Fibroblast of skin of left quadriceps (primary cell): ENCODE results near the gene EXOC6B.

Source experiments
- DNase-seq, 2 experiments: peaks; one replicate each; pipeline ENCODE4 v3.0.0-alpha.2; 2013; ENCODE audit warnings: low read depth in 2 of 2

Gene EXOC6B

GRCh38 chr2:72830273-72830672, 4.4 kb upstream of the EXOC6B start:
- no peak for DNase-seq

DNA sequence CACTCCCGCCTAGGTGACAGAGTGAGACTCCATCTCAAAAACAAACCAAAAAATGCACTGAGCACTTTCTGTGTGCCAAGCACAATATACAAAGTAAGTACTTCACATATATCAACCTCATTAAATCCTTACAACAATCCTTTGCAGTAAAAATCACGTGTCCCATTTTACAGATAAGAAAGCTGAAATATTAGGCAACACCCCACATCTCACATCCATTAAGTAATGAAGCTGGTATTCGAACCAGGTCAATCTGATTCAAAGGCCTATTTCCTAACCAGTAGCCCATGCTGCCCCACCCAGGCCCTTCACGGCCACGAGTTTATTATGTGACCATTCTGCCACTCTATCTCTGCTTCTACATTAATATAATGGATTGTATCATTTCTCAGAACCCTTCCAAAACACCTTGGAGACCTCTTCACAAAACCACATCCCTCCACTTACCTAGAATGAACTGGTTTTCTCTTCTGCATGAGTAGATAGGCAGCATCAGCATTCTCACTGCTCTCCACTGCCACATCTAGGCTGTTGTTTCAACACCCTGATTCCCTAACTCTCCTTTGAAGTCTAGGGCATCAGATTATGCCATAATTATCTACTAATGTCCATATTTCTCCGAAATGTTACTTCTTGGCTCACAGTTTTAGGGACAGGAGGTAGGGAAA, 3.1 kb upstream of the EXOC6B start:
- no peak for DNase-seq

DNA sequence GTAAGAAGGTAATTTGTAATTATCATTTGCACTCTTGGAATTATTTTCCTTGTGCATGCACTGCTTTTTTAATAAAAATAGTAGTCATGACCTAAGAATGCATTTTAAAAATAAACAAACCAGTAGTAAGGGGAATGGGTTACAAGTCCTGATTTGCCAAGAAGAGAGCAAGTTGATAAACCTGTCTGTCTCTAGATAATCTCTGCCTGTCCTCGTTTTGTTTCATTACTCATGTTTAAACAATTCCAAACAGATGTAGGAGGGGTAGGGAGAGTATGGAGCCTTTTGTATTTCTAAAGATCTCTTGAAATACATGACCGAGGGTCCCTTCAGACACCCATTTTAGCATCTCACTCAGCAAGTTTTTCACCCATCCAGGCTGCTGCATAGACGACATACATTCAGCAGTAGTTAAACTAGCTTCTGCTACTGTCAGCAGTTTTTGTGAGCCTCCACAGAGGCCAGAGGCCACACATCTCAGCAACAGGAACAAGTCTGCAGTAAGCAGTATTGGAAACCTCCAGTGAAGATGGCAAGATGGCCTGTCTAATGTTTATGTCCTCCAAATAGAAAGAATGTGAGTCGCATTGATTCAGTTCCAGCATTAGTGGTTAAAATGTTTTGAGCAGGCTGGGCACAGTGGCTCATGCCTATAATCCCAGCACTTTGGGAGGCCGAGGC, 2.3 kb upstream of the EXOC6B start:
- DNase-seq = peak in 1 of 2 experiments; percentile 11

GRCh38 chr2:72827487-72827886, 1.7 kb upstream of the EXOC6B start:
- DNase-seq = no peak

DNA sequence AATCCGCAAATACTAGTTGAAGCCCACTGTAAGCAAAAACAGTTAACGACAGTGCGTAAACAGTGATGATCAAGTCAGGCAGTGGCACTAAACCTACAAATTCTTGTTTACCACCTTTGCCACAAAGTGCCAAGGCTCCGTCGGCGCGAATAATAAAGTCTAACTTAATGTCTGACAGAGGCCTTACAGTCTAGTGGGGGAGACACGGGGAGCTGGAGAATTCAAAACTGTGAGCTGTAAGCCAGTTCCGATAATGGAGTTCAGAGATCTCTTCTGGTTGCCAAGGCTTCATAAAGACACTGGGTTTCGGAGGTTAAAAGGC, 284 bp upstream of the EXOC6B start:
- no peak for DNase-seq

DNA sequence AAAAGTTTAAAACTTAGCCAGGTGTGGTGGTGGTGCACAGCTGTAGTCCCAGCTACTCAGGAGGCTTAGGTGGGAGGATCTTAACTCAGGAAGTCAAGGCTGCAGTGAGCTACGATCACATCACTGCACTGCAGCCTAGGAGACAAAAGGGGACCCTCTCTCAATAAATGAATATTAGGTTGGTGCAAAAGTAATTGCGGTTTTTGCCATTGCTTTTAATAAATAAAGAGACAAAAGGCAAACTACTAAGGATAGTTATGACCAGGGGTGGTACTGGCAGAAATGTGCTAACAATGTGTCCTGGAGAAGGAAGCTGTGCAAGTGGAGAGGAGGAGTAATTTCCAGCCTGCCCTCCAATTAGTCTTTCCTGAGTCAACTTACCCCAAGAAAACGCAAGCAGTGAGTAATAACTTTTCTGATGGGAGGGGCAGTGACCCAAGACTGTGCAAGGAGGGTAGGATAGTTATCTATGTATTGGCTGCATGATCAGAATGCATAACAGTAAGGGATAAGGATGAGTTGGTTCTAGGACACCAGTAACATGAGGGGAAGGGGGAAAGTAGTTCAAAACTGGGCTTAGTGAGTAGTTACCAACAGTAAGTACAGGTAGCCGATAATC, 1.5 kb downstream of the EXOC6B start:
- no peak for DNase-seq

DNA sequence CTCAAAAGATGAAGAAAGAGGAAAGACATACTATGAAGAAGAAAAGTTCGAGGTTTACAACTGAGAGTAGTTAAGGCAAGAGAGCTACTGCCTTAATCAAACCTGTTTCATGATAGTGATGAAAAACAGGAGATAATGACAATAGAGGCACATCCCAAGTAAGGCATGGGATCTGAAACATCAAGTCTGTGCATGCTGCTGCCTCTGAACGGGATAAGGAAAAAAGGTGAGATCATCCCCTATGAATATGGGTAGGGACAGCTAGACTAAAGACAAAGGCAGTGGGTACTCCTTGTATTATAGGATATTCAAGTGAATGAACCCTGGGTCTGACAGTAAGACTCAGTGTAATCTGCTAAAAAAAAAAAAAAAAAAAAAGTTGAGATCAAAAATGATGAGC, 3.0 kb downstream of the EXOC6B start:
- no peak for DNase-seq

DNA sequence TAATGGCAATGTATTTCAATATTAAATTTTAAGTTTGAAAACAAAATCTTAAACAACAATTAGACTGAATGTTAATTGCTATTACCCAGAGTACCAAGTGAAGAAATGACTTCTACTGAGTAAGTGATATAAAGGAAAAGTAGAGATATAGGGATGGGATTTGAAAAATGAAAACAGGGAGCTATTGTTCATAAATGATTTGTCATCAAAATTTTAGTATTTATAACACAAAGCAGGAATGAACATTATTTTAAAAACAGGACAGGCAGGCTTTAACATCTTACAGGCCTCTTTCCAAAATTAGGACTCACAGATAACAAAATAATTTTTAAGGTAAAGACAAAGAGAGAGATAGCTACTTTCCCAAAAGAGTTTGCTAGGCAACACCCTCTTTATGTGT, 3.9 kb downstream of the EXOC6B start:
- no peak for DNase-seq

- DNase-seq = no peak
These were observed 4.7 kb downstream of the EXOC6B start for GRCh38 chr2:72821118-72821517.

GRCh38 chr2:72819501-72819900, 6.3 kb downstream of the EXOC6B start:
- DNase-seq = no peak

DNA sequence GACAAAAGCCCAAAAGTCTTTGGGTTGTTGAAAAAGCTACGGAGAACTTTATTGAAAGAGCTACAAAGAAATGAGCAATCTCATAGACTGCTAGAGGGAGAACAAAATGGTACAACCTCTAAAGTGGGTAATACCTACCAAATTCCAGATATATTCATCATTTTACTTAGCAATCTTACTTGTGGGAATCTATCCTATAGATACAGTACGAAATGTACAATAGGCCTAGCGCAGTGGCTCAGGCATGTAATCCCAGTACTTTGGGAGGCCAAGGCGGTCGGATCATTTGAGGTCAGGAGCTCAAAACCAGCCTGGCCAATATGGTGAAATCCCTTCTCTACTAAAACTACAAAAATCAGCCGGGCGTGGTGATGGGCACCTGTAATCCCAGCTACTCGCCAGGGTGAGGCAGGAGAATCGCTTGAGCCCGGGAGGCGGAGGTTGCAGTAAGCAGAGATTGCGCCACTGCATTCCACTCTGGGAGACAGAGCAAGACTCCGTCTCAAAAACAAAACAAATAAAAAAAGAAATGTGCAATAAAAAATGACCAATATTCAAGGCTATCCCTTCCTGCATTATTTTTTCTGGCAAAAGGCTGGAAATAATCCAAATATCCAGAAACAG, 10.1 kb downstream of the EXOC6B start:
- no peak for DNase-seq

GRCh38 chr2:72813841-72814240, 12.0 kb downstream of the EXOC6B start:
- DNase-seq = no peak

GRCh38 chr2:72810165-72810564, 15.7 kb downstream of the EXOC6B start:
- DNase-seq = no peak

GRCh38 chr2:72809095-72809494, 16.7 kb downstream of the EXOC6B start:
- DNase-seq = no peak

- peak; percentile 38 to 42 for DNase-seq
These were observed 19.4 kb downstream of the EXOC6B start for GRCh38 chr2:72806280-72806945.

GRCh38 chr2:72803626-72804320, 22.1 kb downstream of the EXOC6B start:
- no peak for DNase-seq

- no peak for DNase-seq
These were observed 22.7 kb downstream of the EXOC6B start for GRCh38 chr2:72803151-72803550.

- DNase-seq = no peak
These were observed 25.3 kb downstream of the EXOC6B start for GRCh38 chr2:72800492-72800891.

DNA sequence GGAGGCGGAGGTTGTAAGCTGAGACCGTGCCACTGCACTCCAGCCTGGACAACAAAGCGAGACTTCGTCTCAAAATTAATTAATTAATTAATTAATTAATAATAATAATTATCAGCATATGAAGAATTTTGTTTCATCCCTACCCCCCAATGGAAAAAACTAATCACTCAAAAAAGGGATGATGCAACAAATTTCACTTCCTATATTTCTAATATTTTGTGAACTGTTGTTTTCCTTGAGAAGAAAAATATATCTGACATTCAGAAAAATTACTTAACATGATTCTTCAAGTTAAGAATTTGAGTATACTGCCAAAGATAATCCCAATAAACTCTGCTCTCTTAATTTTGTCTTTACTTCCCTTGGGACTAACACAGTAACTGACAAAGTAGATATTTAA, 28.1 kb downstream of the EXOC6B start:
- no peak for DNase-seq

DNA sequence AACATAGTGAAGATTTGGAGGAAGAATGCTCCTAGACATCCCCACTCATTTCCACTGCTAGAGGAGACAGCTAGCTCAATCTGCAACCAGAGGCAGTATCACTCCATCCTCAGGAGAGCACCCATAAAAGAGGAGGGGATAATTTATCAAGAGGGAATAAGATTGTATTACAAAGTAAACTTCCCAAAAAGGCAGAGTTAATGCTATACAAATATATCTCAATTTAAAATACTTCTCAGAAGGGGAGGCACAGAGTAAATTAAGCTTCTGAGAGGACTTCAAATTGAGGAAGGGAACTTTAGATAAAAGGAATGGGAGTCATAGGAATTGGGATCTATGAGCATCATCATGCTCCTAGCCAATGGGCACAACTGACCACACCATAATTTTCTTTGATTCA, 29.1 kb downstream of the EXOC6B start:
- DNase-seq = no peak

GRCh38 chr2:72794572-72794971, 31.3 kb downstream of the EXOC6B start:
- DNase-seq = no peak
